ENCODE results near the gene FAM209A.
A peak's percentile ranks its signal among the peaks of the same experiment; 100 is the strongest.

Gene FAM209A

DNA sequence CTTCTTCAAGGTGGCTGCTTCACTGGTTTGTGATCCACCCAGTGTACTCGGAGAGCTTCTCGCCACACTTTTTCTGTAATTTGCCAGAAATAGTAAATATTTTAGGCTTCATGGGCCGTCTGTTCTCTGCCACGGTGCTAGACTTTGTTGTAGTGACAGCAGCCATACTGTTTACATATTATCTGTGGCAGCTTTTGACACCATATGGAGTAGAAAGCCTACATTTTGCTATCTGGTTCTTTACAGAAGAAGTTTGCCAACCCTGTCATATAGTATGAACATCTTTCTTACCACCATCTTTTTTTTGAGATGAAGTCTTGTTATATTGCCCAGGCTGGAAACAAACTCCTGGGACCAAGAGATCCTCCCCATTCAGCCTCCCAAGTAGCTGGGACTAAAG is 41.0 kb downstream of the FAM209A start:
- no peak for DNase-seq (ENCODE audit: low read depth)
- H3K4me3 ChIP-seq (ENCODE audit: low read depth, low read length): no peak overlapping the region
- TF ChIP-seq, protein P1, sequence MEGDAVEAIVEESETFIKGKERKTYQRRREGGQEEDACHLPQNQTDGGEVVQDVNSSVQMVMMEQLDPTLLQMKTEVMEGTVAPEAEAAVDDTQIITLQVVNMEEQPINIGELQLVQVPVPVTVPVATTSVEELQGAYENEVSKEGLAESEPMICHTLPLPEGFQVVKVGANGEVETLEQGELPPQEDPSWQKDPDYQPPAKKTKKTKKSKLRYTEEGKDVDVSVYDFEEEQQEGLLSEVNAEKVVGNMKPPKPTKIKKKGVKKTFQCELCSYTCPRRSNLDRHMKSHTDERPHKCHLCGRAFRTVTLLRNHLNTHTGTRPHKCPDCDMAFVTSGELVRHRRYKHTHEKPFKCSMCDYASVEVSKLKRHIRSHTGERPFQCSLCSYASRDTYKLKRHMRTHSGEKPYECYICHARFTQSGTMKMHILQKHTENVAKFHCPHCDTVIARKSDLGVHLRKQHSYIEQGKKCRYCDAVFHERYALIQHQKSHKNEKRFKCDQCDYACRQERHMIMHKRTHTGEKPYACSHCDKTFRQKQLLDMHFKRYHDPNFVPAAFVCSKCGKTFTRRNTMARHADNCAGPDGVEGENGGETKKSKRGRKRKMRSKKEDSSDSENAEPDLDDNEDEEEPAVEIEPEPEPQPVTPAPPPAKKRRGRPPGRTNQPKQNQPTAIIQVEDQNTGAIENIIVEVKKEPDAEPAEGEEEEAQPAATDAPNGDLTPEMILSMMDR (conservative IDR thresholded peaks at IDR 0.05; ENCODE audit: low read depth, low read length): no peak

GRCh38 chr20:56566621-56567020 is 42.1 kb downstream of the FAM209A start:
- DNase-seq (ENCODE audit: low read depth): no peak
- no peak overlapping the region for H3K4me3 ChIP-seq (ENCODE audit: low read depth, low read length)
- TF ChIP-seq, protein P1 (conservative IDR thresholded peaks at IDR 0.05; ENCODE audit: low read depth, low read length): no peak

DNA sequence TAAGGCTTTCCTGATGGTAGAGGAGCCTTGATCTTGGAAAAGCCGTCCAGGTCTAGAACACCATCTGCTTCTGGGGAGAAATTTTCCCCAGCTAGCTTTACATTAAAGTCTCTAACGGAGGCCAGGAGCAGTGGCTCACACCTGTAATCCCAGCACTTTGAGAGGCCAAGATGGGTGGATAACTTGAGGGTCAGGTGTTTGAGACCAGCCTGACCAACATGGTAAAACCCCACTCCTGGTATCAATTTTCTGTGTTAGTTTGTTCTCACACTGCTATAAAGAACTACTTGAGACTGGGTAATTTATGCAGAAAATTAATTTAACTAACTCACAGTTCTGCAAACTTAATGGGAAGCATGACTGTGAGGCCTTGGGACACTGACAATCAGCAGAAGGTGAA is 46.3 kb downstream of the FAM209A start:
- no peak for DNase-seq (ENCODE audit: low read depth)
- no peak overlapping the region for H3K4me3 ChIP-seq (ENCODE audit: low read depth, low read length)
- TF ChIP-seq, protein P1 (conservative IDR thresholded peaks at IDR 0.05; ENCODE audit: low read depth, low read length): no peak

- TF ChIP-seq, protein P1 (conservative IDR thresholded peaks at IDR 0.05; ENCODE audit: low read depth, low read length): no peak
- peak; percentile 48 for DNase-seq (ENCODE audit: low read depth)
Measured at GRCh38 chr20:56572172-56572571, 47.6 kb downstream of the FAM209A start.

GRCh38 chr20:56573986-56574385 is 49.4 kb downstream of the FAM209A start:
- no peak for DNase-seq (ENCODE audit: low read depth)
- TF ChIP-seq, protein P1 (conservative IDR thresholded peaks at IDR 0.05; ENCODE audit: low read depth, low read length): no peak

More at GRCh38 chr20:56572172-56572571, 47.6 kb downstream of the FAM209A start:
- H3K4me3 ChIP-seq (ENCODE audit: low read depth, low read length): no peak overlapping the region

DNA sequence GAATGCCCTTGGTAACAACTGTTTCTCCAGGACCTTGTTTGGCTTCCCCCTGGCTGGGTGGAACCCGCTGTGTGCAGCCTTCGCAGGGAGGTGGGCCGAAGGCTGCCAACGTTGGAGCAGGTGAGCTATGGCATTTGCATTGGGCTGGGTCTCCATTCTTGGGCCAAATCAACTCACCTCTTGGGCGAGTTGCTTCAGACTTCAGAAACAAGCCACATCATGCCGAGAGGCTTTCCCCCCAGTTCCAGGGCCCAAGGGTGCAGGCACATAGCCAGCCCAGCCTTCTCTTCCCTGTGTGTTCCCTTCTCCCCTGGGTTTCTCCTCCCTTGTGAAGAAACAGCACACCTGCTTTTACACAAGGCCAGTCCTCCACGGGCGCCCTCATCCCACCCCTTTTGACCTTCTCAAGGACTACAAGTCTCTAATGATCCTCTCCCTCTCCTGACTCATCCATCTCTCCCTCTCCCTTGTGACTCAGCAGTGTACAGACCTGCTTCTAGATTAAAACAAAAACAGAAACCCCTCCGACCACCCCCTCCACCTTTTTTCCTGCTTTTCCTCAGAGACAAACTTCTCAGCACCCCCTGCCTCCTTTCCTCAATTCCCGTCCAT is 50.1 kb downstream of the FAM209A start:
- no peak overlapping the region for H3K4me3 ChIP-seq (ENCODE audit: low read depth, low read length)
- no peak for DNase-seq (ENCODE audit: low read depth)
- TF ChIP-seq, protein P1 (conservative IDR thresholded peaks at IDR 0.05; ENCODE audit: low read depth, low read length): no peak

More at GRCh38 chr20:56573986-56574385, 49.4 kb downstream of the FAM209A start:
- no peak overlapping the region for H3K4me3 ChIP-seq (ENCODE audit: low read depth, low read length)

DNA sequence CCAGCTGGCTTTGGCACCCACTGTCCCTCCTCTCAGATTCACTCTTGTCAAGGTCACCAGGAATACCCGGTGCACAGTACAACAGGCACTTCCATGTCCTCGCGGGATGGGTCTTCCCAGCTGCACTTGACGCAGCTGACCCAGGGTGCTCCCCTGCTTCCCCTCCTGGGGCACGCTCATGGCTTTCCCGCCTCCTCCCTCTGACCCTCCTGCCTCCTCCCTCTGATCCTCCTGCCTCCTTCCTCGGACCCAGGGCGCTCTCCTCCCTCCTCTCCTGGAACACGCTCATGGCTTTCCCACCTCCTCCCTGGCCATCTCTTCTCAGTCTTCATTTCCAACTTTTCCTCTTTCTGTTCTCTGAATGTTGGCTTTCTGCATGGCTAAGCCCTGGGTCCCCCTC is 50.6 kb downstream of the FAM209A start:
- DNase-seq (ENCODE audit: low read depth): no peak
- H3K4me3 ChIP-seq (ENCODE audit: low read depth, low read length): no peak overlapping the region
- TF ChIP-seq, protein P1 (conservative IDR thresholded peaks at IDR 0.05; ENCODE audit: low read depth, low read length): no peak

All from choroid plexus epithelial cell (primary cell).